HPDE6-E6E7 (cell line): ENCODE results near the gene GPA33.
A peak's percentile ranks its signal among the peaks of the same experiment; 100 is the strongest.

Experiments used
- DNase-seq: peaks from one replicate; pipeline ENCODE4 v3.0.0; 2011; ENCODE audit warnings: missing footprints; ENCODE audit errors: extremely low spot score

Gene GPA33

DNA sequence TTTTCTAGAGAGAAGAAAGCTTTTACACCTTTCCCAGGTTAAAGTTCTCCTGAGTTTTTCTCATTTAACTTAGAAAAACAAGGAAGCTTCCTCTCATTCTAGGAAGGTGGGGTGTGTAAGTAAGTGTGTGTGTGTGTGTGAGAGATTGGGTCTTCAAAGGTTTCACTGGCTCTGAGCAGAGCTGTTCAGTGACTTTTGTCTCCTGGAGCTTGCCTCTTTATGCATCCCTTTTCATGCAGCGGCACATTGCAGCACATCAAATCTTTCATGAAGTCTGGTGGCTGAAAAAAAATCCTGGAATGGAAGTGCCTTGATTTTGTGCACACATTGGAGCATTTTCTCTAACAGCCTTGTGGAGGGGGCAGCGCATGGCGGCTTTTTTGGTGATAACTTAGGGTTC, 3.4 kb downstream of the GPA33 start:
- no peak for DNase-seq

DNA sequence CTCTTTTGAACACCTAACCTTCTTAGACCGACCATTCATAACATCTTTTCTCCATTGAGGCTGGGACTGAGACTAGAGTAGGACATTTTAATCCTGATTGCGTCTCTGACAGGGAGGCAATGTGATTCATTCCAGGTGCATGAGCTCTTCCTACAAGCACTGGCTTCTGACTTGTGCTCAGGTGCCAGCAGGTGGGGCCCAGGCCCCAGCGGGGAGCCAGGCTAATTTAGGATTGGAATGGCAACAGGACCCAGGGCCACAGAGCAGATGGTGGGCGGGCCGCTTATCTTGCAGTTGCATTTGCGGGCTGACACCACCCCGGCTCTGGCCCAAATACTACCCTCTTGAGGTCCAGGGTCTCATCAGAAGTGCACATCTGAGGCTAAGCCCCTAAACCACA, 4.1 kb downstream of the GPA33 start:
- no peak for DNase-seq

DNA sequence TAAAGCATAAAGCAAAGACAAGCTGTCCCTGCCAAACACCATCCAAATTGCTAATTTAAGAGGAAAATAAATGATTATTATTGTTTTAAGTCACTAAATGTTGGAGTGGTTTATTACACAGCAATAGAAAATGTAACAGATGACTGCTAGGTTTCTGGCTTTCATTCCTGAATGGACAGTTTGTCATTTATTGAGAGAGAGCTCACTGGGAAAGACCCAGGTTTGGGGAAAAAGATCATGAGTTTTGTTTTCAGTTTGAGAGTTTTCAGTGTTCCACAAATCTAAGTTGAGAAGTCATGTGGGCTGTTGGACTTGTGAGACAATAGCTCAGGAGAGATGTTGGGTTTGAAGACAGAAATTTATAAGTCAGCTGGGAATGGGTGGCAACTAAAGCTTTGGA, 5.4 kb downstream of the GPA33 start:
- no peak for DNase-seq

DNA sequence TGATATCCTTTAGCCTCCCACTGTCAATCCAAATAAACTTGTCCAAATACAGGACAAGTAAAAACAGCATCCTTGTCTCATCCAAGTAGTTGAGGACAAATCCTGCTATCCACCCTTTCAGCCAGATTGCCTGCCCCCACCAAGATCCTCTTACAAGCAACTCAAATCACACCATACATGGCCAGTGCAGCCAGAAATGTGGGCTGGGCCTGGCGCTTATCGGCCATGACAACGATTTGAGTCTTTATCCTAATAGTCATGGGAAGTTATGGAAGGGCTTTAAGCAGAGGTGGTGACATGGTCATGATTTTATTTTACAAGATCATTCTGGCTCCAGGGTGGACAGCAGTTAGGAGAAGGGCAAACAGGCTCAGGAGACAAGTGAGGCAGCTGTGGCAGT, 6.3 kb downstream of the GPA33 start:
- no peak for DNase-seq

DNA sequence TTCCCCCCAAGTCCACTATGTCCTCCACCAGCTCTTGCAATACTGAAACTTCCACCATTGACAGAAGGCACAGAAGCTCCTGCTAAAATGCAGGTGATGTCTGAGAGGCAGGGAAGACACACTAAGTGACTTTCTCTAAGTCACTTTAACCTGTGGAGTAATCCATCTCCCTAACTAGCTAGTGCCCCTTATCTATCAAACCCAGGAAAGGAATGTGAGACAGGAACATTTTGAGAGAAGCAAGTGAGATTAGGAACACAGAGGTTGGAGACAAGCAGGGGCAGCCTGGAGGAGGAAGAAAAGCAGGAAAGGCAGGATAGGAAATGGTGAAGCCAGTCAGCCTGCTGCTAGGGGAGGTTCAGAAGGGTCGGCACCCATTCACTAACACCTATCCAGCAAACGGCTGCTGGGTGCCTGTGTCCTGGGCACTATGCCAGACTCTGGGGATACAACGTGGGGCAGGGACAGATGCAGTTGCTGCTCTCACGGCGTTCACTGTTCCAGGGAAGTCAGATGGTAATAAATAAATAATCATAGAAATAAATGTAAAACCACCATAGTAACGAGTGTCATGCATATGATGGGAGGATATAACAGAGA, 7.0 kb downstream of the GPA33 start:
- no peak for DNase-seq

DNA sequence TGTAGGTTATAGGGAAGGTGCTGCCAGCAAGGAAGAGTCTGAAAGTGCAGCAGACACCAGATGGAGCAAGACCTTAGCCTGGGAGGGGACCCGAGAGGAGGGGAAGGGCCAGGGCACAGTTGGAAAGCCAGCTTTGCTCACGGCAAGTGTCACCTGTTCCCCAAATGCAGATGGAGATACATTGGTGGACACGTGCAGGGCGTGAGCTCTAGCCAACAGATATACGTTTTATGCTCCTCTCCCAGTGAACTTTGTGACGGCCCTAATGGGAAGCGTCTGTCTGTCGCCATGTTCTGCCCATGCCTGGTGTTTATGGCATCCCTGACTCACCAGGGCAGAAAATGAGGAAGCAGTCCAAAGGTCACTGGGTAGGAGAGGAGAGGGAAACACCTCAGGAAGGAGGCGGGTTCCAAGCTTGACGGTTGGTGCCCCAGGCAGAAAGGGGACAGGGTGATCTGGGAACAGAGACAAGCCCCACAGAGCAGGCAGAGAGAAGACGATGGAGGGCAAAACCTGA, 7.6 kb downstream of the GPA33 start:
- peak; percentile 61 for DNase-seq

DNA sequence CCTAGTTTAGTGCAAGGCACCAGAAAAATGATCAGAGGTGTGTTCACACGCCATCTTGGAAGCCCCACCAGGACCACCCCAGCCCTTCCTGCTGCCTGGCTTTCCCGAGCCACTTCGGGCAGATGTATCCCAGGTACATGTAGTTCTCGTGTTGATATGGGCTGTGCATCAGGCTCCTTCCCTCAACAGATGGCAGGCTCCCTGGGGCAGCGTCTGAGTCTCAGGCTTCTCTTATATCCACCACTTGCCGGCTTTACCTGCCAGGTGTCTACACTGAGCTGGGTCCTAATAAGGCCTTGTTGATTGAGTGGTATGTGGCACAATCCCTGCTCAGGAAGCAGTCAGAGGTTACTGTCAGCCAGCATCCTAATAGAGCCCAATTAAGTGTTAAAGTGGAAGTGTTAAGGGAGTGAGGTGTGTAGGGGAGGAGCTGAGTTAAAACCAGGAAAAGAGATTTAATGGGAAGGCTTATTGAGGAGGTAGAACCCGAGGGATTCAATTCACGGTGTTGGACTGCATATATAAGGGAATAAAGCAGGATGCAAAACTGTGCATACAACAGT, 8.5 kb downstream of the GPA33 start:
- no peak for DNase-seq

DNA sequence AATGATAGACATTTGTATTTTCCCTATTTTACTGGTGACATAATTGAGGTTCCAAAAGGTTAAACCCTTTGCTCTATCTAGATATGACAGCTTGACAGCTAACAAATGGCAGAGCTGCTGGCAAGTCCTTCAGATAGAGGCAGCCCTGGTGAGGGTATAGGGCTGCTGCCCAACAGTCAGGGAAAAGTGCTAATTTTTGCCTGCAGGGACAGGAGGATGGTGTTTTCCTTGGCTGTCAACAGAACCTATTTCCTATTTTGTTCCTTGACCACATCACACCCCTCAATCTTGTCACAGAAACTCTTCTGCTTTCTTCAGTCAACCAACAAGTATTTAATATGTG, 12.3 kb downstream of the GPA33 start:
- no peak for DNase-seq

DNA sequence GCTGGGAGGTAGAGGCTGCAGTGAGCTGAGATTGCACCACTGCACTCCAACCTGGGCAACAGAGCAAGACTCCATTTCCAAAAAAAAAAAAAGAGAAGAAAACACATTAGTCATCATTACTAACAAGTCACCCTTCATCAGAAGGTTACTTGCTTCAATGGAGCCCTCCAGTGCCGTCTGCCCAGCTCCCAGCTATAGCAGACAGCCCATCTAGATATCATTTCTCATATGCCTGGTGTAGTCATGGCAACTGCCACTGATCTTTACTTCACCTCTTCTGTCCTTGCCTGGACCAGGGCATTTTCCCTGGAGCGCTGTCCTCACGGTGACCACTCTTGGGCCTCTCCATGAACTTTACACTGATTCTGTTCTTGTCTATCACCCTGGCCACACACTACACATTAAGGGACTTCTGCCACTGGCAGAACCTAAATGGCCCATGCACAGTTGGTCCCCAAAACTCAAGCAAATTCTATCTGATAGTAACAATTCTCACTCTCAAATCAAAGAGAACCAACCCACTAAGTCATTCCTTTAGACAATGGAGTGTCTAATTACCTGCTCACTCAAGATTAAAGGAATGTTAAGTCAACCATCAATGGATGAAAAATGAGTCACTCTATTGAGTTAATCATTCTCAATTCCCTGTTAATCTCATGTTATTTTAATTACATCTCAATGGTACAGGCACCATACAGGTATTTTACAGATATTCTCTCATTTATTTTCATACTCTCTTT, 12.9 kb downstream of the GPA33 start:
- no peak for DNase-seq

DNA sequence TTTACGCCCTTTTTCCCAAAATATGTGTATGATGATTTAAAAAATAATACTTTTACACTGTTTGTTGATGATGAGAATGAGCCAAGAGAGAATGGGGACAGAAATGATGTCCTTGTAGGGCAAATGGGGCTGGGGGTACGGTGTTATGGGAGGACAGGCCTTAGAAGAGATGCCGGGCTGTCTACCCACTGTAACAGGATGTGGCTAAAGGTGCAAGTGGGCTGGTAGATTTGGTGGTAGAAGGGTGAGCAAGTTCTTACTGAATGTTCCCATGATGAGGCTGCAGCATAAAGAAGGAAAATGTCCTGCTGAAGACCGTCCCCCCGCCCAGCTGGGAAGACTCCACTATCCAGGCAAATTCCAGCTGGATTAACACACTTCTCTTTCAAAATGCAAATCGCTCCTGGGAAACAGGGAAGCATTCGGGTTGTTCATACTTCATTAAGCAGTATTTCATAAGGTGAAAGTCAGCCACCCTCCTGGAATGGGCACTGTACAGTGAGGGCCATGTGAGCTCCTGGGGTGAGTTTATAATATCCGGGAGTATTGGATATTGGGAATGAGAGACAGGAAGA, 14.0 kb downstream of the GPA33 start:
- DNase-seq = no peak

DNA sequence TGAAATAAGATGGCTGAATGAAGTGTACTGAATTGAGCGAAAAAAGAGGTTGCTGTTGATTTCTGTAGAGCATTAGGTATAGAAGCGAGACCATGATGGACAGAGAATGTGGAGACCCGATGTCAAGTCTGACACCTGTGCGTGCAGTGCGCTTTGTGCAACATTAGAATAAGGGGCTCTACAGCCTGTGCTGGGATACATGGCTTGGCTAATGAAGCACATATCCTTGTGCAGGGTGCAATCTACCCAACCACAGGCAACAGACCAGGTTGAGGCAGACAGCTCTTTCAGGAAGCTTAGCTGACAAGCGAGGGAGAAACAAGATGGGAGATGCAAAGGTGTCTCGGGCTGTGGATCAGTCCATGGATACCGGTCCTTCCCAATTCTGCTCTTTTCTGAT, 18.9 kb downstream of the GPA33 start:
- no peak for DNase-seq

DNA sequence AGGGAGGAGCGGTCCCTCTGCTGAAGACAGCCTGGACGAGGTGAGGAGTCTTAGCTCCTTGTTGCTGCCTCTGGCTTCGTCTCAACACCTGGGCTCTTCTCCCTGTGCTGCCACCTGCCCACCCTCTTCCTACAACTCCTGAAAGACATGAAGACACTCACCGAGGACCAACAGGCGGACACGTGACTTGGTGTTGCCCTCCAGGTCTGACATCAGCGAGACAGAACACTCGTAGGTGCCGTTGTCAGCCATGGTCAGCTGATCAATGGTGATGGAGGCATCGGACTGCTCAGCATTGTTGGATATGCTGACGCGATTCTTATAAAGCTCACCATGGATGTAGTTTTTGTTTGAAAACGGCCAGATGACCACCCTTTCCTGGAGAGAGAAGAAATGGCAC, 21.4 kb downstream of the GPA33 start:
- DNase-seq = no peak

DNA sequence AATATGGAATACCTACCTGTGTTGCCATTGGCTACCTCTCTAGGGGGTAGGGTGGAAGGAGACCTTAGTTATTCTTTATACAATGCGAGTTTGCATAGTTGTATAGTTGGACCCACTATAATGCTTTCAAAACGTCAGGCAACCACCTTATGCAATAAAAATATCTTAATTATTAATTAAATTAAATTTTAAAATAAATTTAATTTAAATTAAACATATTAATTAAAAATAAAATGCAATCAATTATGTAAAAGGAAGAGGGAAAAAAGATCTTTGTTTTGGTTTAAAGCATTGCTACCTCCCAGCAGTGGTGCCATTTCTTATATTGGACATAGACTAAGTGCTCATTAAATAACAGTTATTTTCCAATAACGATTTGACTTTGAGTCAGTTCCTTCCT, 22.3 kb downstream of the GPA33 start:
- DNase-seq = no peak

DNA sequence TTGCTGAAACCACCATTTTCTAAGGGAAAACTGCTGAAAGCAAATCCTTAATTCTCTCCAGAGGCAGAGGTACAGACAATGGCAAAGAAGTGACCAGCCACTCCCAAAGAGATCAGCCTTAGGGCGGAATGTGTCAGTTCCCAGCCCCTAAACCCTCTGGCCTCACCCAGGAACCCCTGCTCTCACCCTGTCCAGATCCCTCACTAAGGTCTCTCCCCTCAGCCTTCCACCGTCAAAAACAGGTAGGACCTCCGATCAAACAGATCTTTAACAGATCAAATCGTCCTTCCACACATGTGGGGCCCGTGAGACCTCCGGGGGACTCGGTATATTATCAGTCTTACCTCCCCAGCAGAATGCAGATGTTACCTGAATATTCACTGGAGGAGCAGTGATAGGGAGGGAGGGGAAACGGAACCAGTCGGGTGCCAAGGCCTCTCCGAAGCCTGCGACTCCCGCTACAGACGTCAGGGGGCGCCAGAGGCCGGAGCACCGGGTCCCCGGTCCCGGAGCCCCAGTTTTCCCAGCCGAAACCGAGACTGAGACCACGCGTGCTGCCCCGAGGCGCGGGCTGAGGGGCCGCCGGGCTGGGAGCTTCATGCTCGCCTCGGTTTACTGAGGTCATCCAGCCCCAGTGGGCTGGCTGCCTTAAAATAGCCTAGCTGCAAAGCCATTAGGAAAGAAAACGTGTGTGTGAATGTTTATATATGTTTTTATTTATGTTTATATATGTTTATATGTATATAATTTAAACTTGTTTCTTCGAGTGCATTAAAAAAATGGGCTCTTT, 23.6 kb downstream of the GPA33 start:
- DNase-seq = peak; percentile 83

DNA sequence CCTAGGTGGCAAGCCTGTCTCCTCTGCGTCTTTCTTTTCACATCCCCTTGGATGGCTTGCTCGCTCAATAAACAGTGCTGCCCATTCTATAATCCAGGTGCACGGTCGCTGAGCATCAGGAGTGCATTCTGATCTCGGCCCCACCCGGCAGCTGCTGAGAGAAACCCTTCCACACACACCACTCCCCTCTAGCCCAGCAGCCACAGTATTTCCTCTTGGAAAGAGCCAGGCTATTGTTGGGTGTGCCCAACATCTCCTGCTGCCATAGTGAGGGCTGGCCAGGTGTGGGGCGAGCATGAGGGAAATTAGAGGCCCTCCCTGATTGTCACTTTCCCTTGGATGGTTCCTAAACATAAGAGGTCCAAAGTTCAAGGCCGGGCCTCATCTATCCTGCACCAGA, 24.7 kb downstream of the GPA33 start:
- DNase-seq = no peak

DNA sequence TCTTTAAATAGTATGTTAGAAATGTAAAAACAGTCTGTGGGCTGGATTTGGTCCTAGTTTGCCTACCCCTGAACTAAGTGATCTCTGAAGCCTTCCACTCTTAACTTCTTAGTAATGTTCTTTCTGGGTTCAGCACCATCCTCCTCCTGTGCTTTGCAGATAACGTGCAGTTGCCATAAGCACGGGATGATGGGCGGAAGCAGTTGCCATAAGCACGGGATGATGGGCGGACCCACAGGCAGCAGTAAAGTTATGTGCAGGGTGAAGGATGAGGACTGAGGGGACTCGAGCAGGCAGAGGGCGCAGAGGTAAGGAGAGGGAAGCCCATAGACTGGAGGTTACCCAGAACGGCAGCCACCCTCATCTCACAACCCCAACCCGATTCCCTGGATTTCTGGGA, 25.6 kb downstream of the GPA33 start:
- DNase-seq = no peak

DNA sequence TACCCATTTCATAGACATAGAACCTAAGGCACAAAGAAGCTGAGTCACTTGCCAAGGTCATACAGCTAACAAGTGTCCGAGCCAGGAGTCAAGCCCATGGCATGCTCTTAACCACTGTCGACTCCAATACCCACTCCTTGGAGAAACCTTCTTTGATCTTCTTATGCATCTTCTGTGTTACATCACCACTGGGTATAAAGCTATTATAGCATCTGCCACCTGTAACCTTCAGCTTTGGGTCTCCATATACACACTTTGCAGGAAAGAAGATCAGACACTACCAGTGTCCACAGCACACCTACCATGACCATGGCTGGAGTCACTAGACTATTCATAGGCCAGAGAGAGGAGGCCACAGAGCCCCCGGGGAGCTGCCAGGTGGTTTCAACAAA, 29.1 kb downstream of the GPA33 start:
- no peak for DNase-seq

DNA sequence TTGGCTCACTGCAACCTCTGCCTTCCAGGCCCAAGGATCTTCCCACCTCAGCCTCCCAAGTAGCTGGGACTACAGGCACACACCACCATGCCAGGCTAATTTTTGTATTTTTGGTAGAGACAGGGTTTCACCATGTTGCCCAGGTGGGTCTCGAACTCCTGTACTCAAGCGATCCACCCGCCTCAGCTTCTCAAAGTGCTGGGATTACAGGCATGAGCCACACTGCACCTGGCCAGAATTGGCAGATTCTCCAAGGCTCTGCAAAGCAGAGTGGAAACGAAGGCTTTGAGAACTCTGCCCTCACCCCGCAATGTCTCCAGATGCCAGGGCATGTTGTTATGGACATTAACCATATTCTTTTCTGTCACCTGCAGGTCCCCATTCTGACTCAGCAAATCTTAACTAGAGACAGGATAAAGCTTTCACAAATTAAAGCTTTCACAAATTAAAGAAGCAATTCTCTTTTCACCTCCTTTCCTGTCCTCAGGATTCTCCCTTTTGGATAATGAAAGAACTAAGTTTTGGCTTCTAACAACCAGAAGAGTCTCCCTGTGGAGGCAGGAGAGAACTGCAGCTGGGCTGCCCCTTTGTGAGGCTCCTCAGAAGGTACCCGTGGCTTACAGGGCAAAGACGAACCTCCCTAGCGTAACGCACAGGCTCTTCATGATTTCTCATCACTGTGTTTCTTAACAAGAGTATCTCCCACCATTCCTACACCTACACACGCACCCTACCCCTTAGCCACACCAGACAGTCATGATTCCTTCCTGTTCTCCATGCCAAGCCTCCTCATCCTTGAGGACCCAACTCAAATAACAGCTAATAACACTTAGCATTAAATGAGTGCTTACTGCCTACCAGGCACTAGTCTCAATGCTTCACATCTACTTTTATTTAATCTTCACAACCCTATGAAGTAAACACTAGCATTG, 29.8 kb downstream of the GPA33 start:
- no peak for DNase-seq

DNA sequence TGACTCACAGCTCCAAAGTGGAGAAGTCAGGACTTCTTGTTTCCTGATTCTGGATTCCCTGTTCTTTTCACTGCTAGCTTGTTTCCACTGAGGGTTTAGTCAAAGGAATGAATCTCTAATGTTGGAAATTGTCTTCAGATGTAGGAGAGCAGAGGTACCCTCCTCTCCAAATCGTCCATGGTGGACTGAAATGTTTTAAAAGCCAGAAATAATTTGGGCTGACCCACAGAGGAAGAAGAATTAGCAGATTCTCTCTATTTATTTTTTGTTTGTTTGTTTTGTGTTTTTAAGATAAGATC, 30.4 kb downstream of the GPA33 start:
- DNase-seq = no peak

DNA sequence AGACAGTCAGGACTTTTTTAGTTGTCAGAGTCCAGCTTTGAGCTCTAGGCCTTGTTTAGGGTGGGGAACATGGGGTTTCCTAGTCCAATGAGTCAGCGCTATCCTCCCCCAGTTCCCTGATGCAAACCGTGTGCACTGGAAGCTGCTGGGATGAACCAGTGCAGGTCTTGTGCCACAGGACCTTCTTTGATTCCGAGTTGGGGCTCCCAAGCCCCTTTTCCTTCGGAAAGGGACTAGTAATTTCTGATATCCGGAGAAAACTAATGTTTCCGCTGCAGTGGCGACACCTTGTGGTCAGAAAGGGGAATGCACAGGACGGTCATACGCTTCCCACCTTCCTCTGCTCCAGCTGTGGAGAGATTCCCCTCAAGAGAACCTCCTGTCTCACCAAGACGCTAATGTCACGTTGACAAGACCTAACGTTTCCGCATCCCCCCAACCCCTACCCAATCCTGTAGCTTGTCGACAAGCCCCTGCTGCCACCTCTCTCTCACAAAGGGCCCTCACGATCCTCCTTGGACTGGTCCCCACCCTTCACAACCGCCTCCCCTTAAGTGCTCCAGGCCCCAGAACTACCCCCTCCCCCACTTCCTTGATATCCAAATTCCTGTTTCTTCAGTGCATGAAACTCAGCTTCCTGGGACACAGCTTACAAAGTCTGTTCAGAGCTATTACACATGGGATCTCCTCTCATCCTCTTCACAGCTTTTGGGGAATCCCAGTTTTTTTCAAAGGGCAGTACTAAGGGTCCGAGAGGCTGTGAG, 30.9 kb downstream of the GPA33 start:
- no peak for DNase-seq

DNA sequence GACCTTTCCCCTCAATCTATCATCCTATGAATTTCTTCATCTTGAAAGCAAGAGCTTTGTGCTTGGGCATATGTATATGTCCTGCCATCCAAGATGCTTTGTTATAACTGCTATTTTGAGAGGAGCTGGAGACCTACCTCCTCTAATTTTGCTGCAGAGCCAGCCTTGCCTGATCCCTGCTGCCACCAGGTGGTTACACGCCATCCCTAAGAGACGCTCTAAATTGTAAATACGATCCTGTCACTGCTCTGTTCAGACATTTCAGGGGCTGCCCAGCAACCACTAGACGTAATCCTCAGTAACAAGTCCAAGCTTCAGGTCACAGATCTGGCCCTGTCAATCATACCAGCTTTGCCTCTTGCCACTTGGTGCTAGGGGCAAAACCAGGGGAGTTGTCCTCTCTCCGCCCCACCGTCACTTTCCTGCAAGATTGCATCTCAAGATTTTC, 32.9 kb downstream of the GPA33 start:
- DNase-seq = peak; percentile 37
